GM12801 (cell line): ENCODE measurements around the gene ACSS2.

ENCODE experiments used
- CTCF ChIP-seq: IDR thresholded peaks from one replicate; pipeline ENCODE4 v1.5.1; 2011; ENCODE audit warnings: control low read depth; ENCODE audit not compliant: insufficient read length; ENCODE audit errors: extremely low read depth

Gene ACSS2

GRCh38 chr20:34863421-34863965 lies 12.9 kb upstream of the ACSS2 start:
- TF ChIP-seq CTCF, result no peak

GRCh38 chr20:34864216-34864615 lies 12.2 kb upstream of the ACSS2 start:
- TF ChIP-seq CTCF, result no peak

GRCh38 chr20:34871320-34871926 lies 5.0 kb upstream of the ACSS2 start:
- TF ChIP-seq CTCF, result no peak

- TF ChIP-seq CTCF, result no peak
These were observed 4.3 kb upstream of the ACSS2 start for GRCh38 chr20:34871966-34872621.

- TF ChIP-seq CTCF, result no peak
These were observed 3.7 kb upstream of the ACSS2 start, which contains the start of gene GGT7 for GRCh38 chr20:34872622-34873224. Gene GGT7, minus strand, starts transcription at chr20:34872856. Its CDS starts 41 bp downstream, at chr20:34872815.

GRCh38 chr20:34873583-34874093 lies 2.8 kb upstream of the ACSS2 start:
- no peak for TF ChIP-seq CTCF

- peak; percentile 76 for TF ChIP-seq CTCF
These were observed 2.2 kb upstream of the ACSS2 start for GRCh38 chr20:34874094-34874654.
